ENCODE results near the gene UNC13D. TPM values are rescaled to one million over a fixed set of nuclear protein-coding genes. Genes with fewer than 3 reads are reported as not detected.

Gene UNC13D
- polyA plus RNA-seq, 1 donor from 2014 or later = 1.2 TPM

GRCh38 chr17:75825748-75826370 is 18.3 kb downstream of the UNC13D start:
- no peak overlapping the region for H3K9ac ChIP-seq (ENCODE audit: low read length)
- H3K79me2 ChIP-seq (replicated peaks; ENCODE audit: insufficient read depth, low read length) = no peaks in the 10 kb centered on the region
- H3K27ac ChIP-seq (ENCODE audit: low read length) = no peak overlapping the region
- no peaks in the 10 kb centered on the region for H4K20me1 ChIP-seq (ENCODE audit: insufficient read depth)
- TF ChIP-seq REST (IDR thresholded peaks at IDR 0.05; ENCODE audit: borderline replicate concordance) = no peak
- no peak for TF ChIP-seq CTCF (IDR thresholded peaks at IDR 0.05; ENCODE audit: poor library complexity, severe bottlenecking)
- TF ChIP-seq MXI1 (conservative IDR thresholded peaks at IDR 0.05; ENCODE audit: poor library complexity, severe bottlenecking) = no peak
- no peak for TF ChIP-seq RAD21 (conservative IDR thresholded peaks at IDR 0.05)
- no peak for TF ChIP-seq EP300 (conservative IDR thresholded peaks at IDR 0.05; ENCODE audit: poor library complexity, severe bottlenecking)
- no peaks in the 10 kb centered on the region for H3K9me3 ChIP-seq (ENCODE audit: low read length)
- no peaks in the 10 kb centered on the region for H3F3A ChIP-seq (ENCODE audit: insufficient read depth, low read length, poor library complexity, severe bottlenecking)
- H3K27me3 ChIP-seq (ENCODE audit: insufficient read depth, low read depth, low read length) = no peaks in the 10 kb centered on the region
- no peaks in the 10 kb centered on the region for H3K36me3 ChIP-seq (ENCODE audit: insufficient read depth, low read length)
- no peaks in the 10 kb centered on the region for H3K9me2 ChIP-seq (ENCODE audit: insufficient read depth, low read length)
- H2AFZ ChIP-seq (ENCODE audit: low read depth, low read length) = no peak overlapping the region
- H3K4me2 ChIP-seq (ENCODE audit: low read length) = no peak overlapping the region
- H3K4me3 ChIP-seq (ENCODE audit: low read length) = no peak overlapping the region

- no peaks in the 10 kb centered on the region for H3F3A ChIP-seq (ENCODE audit: insufficient read depth, low read length, poor library complexity, severe bottlenecking)
- H3K36me3 ChIP-seq (ENCODE audit: insufficient read depth, low read length) = no peaks in the 10 kb centered on the region
- no peaks in the 10 kb centered on the region for H3K9me2 ChIP-seq (ENCODE audit: insufficient read depth, low read length)
- no peak overlapping the region for H3K9ac ChIP-seq (ENCODE audit: low read length)
- H4K20me1 ChIP-seq (ENCODE audit: insufficient read depth) = no peaks in the 10 kb centered on the region
- H3K9me3 ChIP-seq (ENCODE audit: low read length) = no peaks in the 10 kb centered on the region
- H3K27me3 ChIP-seq (ENCODE audit: insufficient read depth, low read depth, low read length) = no peaks in the 10 kb centered on the region
- H3K4me3 ChIP-seq (ENCODE audit: low read length) = no peak overlapping the region
- H3K4me2 ChIP-seq (ENCODE audit: low read length) = no peak overlapping the region
- H3K27ac ChIP-seq (ENCODE audit: low read length) = no peak overlapping the region
- H2AFZ ChIP-seq (ENCODE audit: low read depth, low read length) = no peak overlapping the region
- no peaks in the 10 kb centered on the region for H3K79me2 ChIP-seq (replicated peaks; ENCODE audit: insufficient read depth, low read length)
- no peak for TF ChIP-seq TAF1 (IDR thresholded peaks at IDR 0.05; ENCODE audit: low read depth)
Measured at GRCh38 chr17:75825149-75825552, 19.1 kb downstream of the UNC13D start.

GRCh38 chr17:75824666-75825065 is 19.5 kb downstream of the UNC13D start:
- no peaks in the 10 kb centered on the region for H3K9me3 ChIP-seq (ENCODE audit: low read length)
- H2AFZ ChIP-seq (ENCODE audit: low read depth, low read length) = no peak overlapping the region
- no peaks in the 10 kb centered on the region for H3K36me3 ChIP-seq (ENCODE audit: insufficient read depth, low read length)
- TF ChIP-seq SMC3 (conservative IDR thresholded peaks at IDR 0.05; ENCODE audit: poor library complexity) (no peak), TAF1 (IDR thresholded peaks at IDR 0.05; ENCODE audit: low read depth) (no peak), POLR2AphosphoS5 (IDR thresholded peaks at IDR 0.05) (no peak), RAD21 (conservative IDR thresholded peaks at IDR 0.05) (no peak), MXI1 (conservative IDR thresholded peaks at IDR 0.05; ENCODE audit: poor library complexity, severe bottlenecking) (no peak)
- H3K4me2 ChIP-seq (ENCODE audit: low read length) = no peak overlapping the region
- no peaks in the 10 kb centered on the region for H4K20me1 ChIP-seq (ENCODE audit: insufficient read depth)
- H3K4me3 ChIP-seq (ENCODE audit: low read length) = no peak overlapping the region
- no peak overlapping the region for H3K27ac ChIP-seq (ENCODE audit: low read length)
- H3K79me2 ChIP-seq (replicated peaks; ENCODE audit: insufficient read depth, low read length) = no peaks in the 10 kb centered on the region
- H3K27me3 ChIP-seq (ENCODE audit: insufficient read depth, low read depth, low read length) = no peaks in the 10 kb centered on the region
- H3K9me2 ChIP-seq (ENCODE audit: insufficient read depth, low read length) = no peaks in the 10 kb centered on the region
- no peaks in the 10 kb centered on the region for H3F3A ChIP-seq (ENCODE audit: insufficient read depth, low read length, poor library complexity, severe bottlenecking)
- H3K9ac ChIP-seq (ENCODE audit: low read length) = no peak overlapping the region
